GM12892 (cell line): ENCODE measurements around the gene TMPRSS2.

ENCODE experiments used
- POLR2A ChIP-seq: IDR thresholded peaks from 2 replicates; pipeline ENCODE4 v1.6.1; 2011; ENCODE audit warnings: low read depth, low read length, control low read depth
- TAF1 ChIP-seq: IDR thresholded peaks from 2 replicates; pipeline ENCODE4 v1.6.1; 2011; ENCODE audit warnings: low read depth, mild to moderate bottlenecking, control low read depth, low read length, borderline replicate concordance

DNA sequence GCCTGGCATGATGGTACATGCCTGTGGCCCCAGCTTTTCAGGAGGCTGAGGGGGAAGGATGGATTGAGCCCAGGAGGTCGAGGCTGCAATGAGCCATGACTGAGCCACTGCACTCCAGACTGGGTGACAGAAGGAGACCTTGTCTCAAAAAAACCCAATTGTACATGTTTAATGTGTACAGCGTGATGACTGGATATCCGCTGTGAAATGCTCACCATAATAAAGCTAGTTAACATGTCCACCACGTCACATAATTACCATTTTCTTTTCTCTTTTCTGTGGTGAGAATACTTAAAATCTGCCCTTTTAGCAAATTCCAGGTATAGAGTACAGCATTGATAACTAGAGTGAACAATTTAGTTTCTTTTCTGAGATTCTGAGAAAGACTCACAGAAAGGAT lies 24.0 kb downstream of the TMPRSS2 start:
- TF ChIP-seq POLR2A: no peak
- TF ChIP-seq TAF1: no peak
